GM23248 (cell line): Measurements from ENCODE around the gene ZNF81.

ENCODE experiments used
- EZH2 ChIP-seq: fragments of 200-600 bp; sonication (generic); IDR thresholded peaks from 2 replicates; pipeline ENCODE4 v1.6.1; 2018; ENCODE audit warnings: antibody characterized with exemption, mild to moderate bottlenecking; ENCODE audit not compliant: insufficient read depth, poor library complexity, severe bottlenecking
- EZH2phosphoT487 ChIP-seq: fragments of 200-600 bp; sonication (generic); IDR thresholded peaks from 2 replicates; pipeline ENCODE4 v1.6.1; 2018; ENCODE audit warnings: antibody characterized with exemption, moderate library complexity, mild to moderate bottlenecking, low read depth; ENCODE audit not compliant: insufficient read depth

DNA sequence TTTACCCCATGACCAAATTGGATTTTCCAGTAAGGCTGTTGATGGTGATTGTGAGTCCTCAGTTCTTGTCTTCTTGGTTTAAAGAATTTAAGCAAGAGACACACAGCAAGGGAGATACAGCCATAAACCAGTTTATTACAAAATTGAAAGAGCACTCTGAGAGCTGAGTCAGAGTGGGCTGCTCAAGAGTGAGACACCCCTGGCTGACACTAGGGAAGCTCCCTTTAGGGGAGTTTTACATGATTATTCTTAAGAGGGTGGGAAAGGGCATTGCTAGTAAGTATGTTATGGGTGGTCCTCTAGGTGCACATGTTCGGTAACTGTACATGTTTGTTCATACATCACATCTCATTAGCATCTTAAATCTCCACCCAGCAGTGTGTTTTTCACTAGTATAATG is 18.8 kb upstream of the ZNF81 start:
- TF ChIP-seq EZH2phosphoT487 (no peak), EZH2 (no peak)
